SIG-M5 treated with dmso at 0.1 percent for 504 hours (cell line): Measurements from ENCODE around the gene TMEM205.
"Not testable (repeated sequence)": the region's sequence is repeated elsewhere in the genome, so short reads cannot be mapped to it uniquely, and the experiment has no call there.

Source experiments
- DNase-seq: peaks from one replicate; lab custom pipeline; 2025; ENCODE audit not compliant: unreplicated experiment; lab: John Stamatoyannopoulos, UW

TMEM205 gene

DNA sequence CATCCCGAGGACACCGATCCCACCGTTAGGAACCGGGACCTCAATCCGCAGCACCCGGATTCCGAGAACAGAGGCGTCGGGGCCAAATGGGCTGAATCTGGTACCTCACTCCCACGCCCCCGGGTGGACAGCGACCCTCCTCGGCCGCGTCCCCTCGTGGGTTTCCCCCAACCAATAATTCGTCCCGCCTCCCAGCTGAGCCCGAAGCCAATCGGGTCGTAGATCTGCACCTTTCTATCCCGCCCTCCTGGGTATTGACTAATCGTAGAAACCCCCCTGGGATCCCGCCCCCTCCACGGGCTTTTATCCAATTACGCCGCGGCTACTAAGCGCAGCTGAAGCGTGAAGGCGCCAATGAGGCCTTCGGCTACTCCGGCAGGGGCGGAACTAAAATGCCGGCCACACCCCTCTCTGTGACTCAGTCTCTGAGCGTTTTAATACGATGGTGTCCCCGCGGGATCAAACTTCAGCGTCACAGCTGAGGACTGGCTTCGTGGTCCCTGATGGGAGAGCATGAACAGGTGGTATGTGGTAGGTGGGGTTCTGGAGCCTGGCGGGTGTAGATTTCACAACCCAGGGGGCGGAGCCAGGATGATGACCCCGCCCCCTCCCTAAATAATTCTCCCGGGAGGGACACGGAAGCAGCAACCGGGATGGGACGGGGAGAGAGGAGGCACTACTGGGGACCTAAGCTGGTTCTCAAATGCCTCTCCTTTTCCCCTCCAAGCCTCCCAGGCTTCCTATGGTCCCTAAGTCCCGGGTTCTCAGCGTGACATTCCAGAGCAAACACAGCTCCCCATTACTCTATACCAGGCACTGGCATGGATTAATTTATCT, at the start of gene TMEM205, which contains the start of gene CCDC159:
Gene TMEM205, minus strand, starts transcription at position 165 of the 837 bp plus-strand sequence. CDS start 649 bp downstream, outside the sequence.
Gene CCDC159, plus strand, starts transcription at position 416 of the 837 bp plus-strand sequence. Its CDS starts 88 bp downstream, at position 504.
- peak; percentile 99 for DNase-seq

DNA sequence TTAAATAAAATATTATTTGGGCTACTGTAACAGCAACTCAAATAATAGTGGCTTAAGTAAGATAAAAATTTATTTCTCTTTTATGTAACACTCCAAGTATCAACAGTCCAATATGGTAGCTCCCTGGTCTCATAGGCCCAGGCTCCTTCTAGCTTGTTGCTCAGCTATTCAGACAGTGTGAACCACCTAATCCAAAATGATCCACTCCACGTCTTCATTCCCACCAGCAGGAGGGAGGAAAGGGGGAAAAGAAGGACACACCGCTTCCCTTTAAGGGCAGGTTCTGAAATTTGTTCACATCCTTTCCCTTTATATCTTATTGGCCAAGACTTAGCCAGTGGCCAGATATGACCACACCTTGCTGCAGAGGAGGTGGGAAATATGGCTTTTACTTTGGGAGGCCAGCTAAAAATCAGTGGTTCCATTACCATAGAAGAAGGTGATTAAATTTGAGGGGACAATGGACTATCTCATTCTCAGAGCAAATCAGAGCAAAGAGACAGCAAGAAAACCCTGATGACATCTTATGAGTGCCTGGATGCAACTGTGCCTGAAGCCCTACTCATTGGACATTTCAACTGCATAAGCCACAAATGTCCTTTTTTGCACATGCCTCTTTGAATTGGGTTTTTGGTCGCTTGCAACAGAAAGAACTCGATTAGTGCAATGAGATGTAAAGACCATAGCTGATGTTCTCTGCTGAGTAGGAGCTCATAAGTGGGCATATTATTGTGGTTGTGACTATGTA, 45.0 kb upstream of the TMEM205 start:
- no peak for DNase-seq

DNA sequence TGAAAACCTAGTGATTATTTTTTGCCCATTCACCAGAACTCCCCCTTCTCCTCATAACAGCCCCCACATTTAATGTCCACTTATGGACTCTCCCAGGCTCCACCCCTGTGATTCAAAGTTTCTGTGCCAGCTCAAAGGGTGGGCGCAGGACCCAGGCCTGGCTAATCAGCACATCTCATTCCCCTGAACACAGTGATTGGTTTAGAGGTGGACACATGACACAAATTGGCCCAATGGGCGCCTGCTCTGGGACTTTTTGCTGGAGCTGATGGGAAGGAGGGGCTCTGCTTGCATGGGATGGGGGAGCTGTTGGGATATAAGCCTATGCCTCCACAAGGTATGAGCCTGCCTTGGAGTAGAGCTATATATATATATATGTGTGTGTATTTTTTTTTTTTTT, 44.3 kb upstream of the TMEM205 start:
- DNase-seq, result no peak

DNA sequence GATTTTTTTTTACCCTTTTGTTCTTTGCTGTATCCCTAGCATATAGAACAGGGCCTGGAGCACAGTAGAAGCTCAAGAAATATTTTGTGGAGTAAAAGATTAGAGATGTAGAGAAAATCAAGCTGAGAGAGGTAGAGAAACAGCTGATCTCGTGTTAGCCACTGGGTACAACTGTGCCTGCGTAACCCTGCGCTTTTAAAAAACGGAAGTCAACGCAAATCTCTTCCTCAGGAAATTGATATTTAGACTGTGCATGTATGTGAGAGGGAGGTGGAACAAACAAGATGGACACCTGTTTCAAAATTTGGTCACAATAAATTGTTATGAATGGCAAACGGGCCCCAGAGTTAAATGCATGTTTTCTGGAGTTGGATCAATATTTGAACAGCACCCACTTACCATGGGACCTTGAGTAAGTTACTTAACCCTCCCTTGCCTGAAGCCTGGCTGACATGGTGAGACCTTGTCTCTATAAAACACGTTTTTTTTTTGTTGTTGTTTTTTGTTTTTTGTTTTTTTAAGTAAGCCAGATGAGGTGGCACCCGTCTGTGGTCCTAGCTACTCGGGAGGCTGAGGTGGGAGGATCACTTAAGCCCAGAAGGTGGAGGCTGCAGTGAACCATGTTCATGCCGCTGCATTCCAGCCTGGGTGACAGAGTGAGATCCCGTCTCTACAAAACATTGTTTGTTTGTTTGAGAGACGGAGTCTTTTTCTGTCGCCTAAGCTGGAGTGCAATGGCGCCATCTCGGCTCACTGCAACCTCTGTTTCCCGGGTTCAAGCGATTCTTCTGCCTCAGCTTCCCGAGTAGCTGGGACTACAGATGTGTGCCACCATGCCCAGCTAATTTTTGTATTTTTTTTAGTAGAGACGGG, 41.3 kb upstream of the TMEM205 start:
- DNase-seq, result peak; percentile 27

DNA sequence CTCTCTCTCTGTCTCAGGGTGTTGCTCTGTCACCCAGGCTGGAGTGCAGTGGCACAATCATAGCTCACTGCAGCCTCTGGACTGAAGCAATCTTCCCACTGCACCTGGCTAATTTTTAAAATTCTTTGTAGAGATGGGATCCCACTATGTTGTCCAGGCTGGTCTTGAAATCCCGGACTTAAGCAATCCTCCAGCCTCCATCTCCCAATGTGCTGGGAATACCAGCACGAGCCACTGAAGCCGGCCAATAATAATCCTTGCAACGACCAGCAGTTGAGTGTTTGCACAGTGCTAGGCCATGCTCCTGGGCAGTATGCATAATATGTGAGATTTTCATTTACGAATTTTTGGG, 38.7 kb upstream of the TMEM205 start:
- DNase-seq, result no peak

DNA sequence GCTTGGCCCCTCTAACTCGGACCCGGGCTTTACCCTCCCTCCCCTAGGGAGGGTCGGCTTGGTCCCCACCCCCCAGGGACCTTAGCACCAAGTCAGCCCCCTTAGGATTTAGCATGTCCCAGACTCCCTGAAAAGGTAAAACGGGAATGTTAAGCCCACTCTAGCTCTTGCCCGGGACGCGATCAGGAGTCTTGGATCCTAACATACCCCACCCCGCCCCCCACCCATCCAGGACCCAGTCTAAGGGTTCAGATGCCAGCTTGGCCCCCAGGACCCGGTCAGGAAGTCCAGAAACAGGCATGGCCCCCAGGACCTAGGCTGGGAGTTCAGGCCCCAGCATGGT, 37.6 kb upstream of the TMEM205 start:
- no peak for DNase-seq

DNA sequence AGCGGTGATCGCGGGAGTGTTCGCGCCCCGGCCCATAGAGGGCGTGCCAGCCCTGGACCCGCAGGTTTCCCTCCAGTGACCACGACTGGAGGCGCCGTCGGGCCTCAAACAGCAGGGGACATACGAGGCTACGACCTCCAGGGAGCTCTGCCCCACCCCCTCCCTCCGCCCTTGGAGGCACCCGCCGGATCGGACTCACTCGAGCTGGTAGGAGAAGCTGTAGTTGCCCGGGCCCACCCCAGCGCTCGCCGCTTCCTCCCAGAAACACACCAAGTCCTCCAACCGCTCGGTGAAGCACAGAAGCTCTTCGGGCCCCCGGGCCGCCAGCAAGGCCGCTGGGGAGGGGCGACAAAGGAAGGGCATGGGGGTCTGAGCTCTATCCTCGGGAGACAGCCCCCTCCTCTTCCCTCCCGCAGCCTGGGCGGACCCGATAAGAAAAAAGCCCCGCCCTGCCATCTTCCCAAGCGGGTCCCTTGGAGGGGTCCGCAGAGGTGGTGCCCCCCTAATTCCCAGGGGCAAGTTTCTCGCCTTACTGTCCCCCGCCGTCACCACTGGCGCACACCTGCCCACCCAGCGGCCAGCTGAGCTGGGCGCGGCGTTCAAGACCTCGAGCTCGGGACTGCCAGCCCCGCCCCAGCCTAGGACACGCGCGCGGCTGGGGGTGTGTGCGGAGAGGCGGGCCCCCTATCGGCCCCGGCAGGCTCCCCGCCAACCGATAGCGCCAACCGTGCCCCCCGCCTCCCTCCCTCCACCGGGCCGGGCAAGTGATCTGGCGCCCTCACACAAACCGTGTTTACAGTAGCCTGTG, 37.0 kb upstream of the TMEM205 start:
- DNase-seq, result peak; percentile 33

DNA sequence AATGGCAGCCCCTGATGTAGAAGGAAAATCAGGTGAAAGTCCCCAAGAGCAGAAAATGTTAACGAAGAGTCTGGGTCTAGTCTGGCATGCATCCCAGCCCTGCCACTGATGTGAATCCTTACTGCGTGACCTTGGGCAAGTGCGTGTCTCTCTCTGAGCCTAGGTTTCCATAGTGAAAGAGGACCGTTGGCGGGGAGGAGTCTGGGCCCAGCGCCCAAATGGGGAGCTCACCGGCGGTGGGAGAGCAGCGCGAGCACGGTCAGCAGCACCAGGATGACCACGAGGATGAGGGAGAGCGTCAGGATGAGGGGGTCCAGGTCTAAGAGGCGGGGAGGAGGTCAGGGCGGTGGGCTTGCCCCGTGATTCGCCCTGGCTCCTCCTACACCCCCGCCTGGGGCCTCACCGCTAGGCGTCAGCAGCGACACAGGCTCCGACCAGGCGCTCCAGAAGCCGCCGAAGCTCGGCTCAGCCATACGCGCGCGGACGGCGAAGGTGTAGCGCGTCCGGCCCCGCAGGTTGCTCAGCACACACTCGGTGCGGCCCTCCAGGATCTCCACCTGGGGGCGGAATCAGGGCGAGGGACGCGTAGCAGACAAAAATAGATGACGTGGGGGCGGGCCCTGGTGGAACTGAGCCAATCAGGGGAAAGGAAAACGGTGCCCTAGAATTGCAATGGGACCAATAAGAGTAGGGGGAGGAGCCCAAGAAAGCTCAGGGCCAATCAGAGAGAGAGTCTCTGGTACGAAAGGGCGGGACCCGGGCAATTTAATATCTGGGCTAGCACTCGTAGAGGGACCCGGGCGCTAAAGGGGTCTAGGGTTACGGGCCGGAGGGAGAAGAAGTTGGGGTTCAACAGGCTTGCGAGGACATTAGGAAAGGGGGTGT, 34.8 kb upstream of the TMEM205 start:
- peak; percentile 99 for DNase-seq

DNA sequence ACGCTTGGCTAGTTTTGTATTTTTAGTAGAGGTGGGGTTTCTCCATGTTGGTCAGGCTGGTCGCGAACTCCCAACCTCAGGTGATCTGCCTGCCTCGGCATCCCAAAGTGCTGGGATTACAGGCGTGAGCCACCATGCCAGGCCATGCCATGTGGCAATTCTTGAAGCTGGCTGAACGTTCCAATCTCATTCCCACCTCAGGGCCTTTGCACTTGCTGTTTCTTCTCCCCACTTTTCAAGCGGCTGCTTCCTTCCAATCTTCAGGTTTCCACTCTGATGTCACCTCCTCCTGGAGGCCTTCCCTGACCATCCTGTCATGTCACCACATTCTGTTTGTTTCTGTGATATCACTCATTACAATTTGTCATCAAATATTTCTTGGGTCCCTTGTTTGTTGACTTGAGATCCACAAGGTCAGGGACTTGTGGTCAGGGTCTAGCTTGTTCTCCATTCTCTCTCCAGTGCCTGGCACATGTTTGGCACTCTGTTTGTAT, 33.8 kb upstream of the TMEM205 start:
- DNase-seq, result no peak

DNA sequence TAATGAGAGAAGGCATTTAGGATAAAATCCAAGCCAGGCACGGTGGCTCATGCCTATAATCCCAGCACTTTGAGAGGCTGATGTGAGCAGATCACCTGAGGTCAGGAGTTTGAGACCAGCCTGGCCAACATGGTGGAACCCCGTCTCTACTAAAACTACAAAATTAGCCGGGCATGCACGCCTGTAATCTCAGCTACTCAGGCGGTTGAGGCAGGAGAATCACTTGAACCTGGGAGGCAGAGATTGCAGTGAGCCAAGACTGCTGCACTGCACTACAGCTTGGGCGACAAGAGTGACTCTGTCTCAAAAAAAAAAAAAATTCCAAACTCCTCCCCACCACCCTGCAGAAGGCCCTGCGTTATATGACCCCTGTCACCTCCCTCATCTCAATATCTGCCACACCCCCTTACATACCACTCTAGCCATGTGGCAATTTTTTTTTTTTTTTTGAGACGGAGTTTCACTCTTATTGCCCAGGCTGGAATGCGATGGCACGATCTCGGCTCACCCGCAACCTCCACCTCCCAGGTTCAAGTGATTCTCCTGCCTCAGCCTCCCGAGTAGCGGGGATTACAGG, 33.3 kb upstream of the TMEM205 start:
- DNase-seq, result not testable (repeated sequence)

DNA sequence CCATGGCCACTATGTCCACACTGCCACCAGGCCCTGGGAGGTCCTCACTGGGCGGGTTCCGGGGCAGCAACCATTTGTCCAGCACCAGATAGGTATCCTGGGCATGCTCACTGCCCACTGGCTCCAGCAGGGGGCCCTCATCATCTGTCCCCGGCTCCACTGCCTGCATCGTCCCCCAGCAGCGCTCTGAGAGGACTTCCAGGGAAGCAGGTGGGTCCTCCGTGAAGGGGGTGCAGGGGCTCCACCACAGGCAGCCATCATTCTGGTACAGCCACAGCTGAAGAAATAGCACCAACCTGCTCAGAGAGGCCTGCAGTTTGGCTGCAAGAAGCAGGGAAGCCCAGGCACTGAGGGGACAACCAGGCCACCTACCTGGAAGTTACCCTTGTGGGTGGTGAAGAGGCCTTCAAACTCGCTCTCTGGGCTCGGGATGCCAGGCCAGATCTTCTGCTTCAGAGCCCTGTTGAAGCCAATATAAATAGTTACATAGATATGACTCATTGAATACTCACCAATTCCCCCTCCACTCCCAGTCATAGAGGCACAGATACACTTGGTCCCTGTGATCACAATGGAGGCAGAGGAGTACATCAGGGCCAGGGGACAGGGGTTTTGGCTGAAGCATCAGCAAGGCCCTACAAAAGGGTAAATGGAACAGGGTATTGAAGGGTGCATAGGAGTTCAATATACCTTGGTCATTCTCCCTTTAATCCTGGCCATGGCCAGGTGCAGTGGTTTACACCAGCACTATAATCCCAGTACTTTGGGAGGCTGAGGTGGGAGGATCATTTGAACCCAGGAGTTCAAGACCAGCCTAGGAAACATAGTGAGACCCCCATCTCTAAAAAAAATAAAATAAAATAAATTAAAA, 32.5 kb upstream of the TMEM205 start:
- peak; percentile 23 for DNase-seq

DNA sequence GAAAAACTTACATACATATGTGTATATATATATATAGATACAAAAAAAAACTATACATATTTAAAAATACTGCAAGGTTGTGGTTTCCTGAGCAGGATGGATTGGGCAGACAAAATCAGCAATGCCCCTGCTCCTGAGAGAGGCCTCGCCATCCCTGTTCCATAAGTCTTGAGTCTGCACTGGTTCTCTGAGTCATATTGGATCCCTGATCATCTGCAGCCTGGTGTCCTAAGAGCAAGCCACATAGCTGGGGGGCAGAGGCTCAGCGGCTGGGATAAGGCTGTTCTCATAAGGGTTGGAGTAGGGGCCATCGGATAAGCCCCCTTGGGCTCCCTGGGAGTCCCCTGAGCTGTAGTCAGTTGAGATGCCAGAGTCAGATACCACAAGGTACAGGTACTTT, 31.7 kb upstream of the TMEM205 start:
- no peak for DNase-seq

DNA sequence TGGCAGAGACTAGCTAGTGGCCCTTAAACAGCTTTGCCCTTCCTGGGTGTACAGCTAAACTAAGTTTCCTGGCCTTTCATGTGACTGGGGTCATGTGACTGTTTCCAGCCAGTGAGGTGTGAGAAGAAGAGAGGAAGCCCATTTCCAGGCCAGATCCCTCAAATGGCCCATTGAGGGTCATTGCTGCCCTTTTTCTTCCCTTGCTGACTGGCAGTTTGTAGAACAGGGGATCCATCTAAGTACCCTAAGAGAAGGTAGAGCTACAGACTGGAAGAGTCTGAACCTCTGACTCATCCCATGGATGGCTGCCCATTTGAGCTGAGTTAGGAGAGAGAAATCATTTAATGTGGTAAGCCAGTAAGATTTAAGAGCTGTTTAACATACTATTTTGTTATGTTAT, 31.2 kb upstream of the TMEM205 start:
- peak; percentile 29 for DNase-seq

DNA sequence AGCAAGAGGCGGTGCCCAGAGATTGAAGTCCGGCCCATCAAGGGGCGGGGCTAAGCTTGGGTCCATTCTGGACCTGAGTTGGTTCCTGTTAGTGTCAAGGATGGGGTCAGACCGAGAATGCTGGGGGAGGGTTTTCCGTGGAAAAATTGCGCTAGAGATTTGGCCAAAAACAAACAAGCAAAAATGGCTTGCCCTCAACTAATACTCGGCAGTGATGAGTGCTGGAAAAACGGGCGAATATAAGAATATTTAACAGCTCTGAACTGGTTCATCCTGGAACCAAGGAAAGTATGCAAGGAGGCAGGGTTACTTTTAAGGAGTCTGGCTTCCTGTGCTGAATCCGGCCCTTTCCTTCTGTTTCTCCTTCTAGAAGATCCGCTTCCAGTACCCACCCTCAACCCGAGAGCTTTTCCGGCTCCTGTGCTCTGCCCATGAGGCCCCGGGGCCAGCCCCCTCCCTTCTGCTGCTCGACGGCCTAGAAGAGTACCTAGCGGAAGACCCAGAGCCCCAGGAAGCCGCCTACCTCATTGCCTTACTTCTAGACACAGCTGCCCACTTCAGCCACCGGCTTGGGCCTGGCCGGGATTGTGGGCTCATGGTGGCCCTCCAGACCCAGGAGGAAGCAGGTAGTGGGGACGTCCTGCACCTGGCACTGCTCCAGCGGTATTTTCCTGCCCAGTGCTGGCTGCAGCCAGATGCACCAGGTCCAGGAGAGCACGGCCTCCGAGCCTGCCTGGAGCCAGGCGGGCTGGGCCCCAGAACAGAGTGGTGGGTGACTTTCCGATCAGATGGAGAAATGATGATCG, 29.3 kb upstream of the TMEM205 start:
- peak; percentile 71 for DNase-seq

DNA sequence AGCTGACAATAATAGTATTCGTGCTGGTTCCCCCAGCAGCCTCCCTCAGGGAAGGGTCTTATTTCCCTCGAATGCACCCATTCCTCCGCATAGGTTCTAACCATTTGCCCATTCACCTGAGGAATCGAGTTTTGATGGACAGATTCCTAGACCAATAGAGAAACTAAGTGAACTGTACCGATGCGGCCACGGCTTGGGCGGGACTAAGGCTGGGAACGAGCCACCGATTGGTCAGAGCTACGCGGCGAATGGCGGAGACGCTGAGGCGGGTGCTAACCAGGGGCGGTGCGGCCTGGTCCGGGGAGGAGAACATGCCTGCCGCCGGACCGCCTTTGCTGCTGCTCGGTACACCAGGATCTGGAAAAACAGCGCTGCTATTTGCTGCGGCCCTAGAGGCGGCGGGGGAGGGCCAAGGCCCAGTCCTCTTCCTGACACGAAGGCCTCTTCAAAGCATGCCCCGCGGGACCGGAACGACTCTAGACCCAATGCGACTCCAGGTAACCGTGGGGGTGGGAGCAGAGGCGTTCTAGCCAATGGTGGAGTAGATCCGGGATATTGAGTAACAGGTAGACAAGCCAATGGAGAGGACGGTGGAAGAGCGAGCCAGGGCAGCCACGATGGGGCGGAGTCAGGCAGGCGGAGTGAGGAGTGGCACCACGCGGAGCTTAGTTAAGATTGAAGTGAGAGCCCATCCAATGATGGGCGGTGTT, 28.5 kb upstream of the TMEM205 start, which contains the start of gene SWSAP1:
Gene SWSAP1, plus strand, starts transcription at position 234 of the 710 bp plus-strand sequence. Its CDS starts 15 bp downstream, at position 249.
- peak; percentile 99 for DNase-seq

DNA sequence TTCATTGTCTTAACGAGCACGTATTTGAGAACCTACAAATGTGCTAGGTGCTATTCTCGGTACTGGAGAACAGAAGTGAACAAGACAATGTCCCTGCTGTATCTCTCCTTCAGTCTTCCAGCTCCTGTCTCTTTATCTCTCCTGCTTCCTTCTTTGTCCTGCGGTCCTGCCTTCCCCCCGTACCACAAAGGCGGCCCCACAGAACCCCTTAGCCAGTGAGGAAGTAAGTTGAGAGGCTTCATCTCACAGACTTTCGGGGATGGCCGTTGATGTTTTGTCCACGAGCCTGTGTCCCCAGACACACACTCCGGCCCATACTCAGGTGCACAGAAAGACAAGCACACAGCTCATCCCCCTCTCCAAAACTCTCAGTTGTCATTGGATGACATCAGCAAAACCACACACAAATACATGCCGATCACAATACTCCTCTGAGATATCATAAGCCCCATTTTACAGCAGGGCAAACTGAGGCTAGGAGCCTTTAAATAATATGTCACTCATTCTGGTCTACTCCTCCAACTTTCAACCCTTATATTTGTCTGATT, 27.9 kb upstream of the TMEM205 start:
- peak; percentile 53 for DNase-seq
